NCI-H2227 (cell line): Measurements from ENCODE around the gene GNB2.
"Not testable (repeated sequence)": the region's sequence is repeated elsewhere in the genome, so short reads cannot be mapped to it uniquely, and the experiment has no call there.

Experiments
- DNase-seq: peaks from one replicate; lab custom pipeline; 2025; ENCODE audit not compliant: unreplicated experiment; lab: John Stamatoyannopoulos, UW

Gene GNB2

DNA sequence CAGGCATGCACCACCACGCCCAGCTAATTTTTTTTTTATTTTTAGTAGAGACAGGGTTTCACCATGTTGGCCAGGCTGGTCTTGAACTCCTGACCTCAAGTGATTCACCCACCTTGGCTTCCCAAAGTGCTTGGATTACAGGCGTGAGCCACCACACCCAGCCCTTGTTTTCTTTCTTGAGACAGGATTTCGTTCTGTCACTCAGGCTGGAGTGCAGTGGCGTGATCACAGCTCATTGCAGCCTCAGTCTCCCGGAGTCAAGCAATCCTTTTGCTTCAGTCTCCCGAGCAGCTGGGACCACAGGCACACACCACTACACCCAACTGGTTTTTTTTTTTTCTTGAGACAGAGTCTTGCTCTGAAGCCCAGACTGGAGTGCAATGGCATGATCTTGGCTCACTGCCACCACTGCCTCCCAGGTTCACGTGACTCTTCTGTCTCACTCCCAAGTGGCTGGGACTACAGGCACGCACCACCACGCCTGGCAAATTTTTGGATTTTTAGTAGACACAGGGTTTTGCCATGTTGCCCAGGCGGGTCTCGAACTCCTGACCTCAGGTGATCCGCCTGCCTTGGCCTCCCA, 11.3 kb upstream of the GNB2 start:
- DNase-seq, result not testable (repeated sequence)

DNA sequence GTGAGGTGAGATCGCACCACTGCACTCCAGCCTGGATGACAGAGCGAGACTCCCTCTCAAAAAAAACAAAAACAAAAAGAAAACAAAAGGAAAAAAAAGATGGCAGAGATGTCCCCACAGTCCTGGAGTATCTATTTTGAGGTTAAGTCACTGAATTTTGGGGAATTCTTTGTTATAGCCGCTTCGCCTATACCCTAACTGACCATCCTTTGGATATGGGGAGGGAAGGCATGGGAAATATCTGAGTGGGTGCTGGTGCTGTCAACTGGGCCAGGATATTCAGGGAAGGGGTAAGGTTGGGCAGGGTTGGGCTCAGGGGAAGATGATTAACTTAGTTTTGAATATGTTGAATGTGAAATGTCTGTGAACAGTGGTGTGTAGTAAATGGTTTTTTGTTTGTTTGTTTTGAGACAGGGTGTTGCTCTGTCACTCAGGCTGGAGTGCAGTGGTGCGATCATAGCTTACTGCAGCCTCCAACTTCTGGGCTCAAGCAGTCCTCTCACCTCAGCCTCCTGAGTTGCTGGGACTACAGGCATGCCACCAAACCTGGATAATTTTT, 8.3 kb upstream of the GNB2 start:
- no peak for DNase-seq

DNA sequence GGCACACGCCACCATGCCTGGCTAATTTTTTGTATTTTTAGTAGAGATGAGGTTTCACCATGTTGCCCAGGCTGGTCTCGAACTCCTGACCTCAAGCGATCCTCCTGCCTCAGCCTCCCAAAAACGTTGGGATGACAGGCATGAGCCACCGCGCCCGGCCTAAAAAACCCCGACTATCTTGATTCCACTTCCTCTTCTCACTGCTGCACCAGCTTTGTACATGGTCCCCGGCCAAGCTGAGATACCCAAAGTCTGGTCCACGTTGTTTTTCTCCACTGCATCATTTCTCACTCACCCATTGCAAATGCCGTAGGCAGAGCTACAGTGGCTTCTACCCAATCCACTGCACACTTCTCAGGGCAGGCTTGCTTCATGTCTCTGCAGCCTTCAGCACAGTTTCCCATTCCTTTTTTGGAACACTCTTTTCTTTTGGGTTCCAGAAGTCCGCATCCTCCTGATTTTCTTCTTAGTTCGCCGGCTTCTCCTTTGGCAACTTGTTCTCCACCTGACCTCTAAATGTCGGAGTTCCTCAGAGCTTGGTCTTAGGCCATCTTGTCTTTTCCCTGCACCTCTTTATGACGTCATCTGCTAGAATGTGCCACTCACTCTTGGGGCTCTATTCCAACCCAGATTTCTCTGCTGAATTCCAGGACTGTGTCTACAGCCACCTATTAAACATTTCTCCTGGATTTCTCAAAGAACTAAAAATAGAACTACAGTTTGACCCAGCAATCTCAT, 6.0 kb upstream of the GNB2 start:
- DNase-seq, result no peak

DNA sequence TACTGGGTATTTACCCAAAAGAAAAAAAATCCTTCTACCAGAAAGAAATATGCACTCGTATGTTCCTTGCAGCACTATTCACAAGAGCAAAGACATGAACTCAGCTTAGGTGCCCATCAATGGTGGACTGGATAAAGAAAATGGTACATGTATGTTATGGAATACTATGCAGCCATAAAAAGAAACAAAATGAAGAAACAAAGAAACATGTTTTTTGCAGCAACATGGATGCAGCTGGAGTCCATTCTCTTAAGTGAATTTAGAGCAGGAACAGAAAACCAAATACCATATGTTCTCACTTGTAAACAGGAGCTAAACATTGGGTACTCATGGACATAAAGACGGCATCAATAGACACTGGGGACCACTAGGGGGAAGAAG, 5.5 kb upstream of the GNB2 start:
- no peak for DNase-seq

DNA sequence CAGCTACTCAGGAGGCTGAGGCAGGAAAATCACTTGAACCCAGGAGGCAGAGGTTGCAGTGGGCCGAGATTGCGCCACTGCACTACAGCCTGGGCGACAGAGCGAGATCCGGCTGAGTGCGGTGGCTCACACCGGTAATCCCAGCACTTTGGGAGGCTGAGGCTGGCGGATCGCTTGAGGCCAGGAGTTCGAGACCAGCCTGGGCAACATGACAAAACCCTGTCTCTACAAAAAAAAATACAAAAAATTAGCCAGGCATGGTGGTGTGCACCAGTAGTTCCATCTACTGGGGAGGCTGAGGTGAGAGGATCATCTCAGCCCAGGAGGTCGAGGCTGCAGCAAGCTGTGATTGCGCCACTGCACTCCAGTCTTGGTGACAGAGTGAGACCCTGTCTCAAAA, 4.4 kb upstream of the GNB2 start:
- DNase-seq, result not testable (repeated sequence)

DNA sequence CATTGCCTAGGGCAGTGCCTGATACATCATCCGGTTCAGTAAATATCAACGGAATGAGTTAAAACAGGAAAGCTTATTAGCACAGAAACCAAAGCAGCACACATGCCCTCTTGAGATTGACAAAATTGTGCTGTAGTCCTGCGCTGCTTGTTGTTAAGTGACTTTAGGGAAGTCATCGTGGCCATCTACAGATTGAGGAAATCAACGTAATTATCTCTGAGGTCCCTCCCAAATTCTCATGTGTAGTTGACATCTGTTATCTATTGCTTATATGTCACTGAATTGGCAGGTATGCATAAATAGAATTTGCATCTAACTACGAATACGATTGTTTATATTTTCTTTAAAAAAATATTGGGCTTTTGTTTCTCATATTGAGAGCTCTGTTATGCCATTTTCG, 3.5 kb upstream of the GNB2 start:
- no peak for DNase-seq

DNA sequence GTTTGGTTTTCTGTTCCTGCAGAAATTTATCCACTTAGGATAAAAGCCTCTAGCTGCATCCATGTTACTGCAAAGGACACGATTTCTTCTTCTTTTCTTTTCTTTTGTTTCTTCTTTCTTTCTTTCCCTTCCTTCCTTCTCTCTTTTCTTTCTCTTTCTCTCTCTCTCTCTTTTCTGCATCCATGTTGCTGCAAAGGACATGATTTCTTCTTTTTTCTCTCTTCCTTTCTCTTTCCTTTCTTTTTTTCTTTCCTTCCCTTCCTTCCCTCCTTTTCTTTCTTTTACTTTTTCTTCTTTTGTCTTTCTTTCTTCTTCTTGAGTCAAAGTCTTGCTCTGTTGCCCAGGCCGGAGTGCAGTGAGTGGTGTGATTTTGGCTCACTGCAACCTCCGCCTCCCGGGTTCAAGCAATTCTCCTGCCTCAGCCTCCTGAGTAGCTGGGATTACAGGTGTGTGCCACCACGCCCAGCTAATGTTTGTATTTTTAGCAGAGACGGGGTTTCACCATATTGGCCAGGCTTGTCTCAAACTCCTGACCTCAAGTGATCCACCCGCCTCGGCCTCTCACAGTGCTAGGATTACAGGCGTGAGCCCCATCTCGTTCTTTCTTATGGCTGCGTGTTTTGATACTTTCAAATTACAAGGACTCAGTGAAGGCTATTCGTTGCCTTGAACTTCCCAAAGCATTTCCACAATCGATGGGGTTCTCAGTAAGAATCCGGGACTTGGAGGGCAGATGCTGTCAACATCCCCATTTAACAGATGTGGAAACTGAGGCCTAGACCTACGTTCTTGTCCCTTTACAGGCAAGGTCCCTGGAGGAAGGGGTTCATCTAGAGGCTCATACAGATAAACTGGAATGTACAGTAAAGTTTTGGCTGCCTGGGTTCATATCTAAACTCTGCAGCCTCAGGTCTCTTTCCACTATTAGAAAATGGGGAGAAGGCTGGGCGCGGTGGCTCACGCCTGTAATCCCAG, 1.9 kb upstream of the GNB2 start:
- no peak for DNase-seq

DNA sequence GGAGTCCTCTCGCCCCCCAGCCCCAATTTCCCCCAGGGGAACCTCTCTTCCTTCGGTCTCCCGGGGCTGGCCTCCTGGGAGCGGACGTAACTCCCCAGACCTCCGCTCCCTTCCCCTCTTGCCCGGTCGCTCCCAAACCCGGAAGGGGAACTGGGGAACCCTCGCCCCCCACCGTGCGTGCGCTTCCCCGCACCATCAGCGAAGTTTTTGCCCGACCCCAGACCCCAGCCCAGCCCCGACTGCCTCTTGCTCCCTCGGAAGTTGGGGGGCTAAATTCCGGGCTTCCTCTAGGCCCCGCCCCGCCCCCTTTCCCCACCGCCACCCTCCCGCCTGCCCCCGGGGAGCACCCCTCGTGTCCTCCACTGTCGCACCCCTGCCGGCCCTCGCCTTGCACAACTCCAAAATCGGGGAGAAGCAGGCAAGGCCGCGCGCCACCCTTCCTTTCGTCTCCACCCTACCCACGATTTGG, 436 bp downstream of the GNB2 start:
- no peak for DNase-seq

DNA sequence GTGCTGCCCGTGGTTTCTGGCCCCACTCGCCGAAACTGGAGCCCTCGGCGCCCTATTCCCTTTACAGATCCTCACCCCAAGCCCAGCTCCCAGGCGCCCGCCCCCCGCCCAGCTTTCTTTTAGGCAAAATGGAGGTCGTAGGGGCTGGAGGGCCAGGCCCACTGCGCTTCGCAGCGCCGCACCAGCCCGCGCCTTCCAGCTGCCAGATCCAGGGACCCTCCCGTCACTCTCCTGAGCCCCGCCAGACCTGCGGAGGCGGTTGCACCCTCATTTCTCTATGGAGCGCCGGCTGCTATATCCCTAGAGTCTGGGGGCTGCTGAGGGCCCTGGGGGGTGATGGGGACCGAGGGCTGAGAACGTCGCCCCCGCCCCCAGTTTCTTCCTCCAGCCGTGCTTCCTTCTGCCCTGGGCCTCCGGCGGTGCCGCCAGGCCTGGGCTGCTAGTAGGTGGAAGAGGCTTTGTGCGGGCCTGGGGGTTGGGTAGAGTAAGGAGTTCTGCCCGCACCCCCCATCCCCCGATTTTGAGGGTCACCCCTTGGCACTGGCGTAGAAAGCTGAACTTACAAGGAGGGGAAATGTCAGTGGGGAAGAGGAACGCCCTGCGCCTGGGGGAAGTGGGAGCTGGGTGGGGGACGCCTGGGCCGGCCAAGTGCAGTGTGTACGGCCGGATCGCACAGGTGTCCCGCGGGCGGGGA, 1.0 kb downstream of the GNB2 start:
- DNase-seq, result peak; percentile 64

DNA sequence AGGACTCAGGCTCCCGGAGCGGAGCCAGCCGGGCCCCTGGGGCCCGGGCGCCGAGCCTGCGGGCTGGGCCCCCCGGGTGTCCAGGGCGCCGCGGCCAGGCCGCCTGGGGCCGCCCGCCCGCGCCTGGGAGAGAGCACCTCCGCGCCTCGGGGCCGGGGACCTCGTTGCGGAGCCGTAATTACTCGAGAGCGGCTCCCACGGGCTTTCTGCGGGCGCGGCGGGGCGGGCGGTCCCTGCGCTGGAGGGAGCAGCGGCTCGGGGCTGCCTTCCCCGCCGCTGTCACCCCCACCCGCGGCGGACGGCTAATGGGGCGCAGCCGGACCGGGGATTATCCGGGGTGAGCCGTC, 1.5 kb downstream of the GNB2 start:
- no peak for DNase-seq

DNA sequence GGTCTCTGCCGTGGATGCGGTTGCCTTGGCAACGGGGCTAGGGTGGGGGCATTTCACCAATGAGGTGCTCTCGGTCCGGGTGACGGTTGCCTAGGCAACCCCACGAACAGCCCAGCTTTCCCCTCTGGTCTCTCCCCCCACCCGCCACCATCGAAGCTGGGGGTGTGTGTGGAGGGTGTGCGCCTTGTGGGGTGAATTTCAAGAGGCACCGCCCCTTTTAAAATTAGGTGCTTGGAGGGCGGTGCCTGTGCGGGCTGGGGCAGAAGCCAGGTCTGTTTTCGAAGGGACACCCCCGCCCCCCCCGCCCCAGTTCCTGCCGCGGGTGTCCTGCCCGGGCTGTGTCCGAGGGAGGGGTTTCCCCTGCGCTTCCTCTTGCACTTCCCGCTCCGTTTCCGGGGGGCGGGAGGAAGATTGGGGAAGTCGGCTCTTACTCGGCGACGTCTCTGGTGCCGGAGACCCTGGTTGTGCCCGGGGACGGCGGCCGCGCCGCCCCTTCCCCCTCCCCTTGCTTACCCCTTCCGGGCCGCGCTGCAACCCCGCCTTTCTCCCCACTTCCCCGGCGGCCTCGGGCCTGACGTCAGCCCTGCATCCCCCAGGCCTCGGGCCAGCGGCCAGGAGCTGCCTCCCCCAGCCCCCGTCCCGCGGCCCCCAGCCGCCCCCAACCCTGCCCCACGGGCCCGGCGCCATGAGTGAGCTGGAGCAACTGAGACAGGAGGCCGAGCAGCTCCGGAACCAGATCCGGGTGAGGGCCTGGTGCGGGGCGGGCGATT, 2.2 kb downstream of the GNB2 start:
- peak; percentile 99 for DNase-seq

DNA sequence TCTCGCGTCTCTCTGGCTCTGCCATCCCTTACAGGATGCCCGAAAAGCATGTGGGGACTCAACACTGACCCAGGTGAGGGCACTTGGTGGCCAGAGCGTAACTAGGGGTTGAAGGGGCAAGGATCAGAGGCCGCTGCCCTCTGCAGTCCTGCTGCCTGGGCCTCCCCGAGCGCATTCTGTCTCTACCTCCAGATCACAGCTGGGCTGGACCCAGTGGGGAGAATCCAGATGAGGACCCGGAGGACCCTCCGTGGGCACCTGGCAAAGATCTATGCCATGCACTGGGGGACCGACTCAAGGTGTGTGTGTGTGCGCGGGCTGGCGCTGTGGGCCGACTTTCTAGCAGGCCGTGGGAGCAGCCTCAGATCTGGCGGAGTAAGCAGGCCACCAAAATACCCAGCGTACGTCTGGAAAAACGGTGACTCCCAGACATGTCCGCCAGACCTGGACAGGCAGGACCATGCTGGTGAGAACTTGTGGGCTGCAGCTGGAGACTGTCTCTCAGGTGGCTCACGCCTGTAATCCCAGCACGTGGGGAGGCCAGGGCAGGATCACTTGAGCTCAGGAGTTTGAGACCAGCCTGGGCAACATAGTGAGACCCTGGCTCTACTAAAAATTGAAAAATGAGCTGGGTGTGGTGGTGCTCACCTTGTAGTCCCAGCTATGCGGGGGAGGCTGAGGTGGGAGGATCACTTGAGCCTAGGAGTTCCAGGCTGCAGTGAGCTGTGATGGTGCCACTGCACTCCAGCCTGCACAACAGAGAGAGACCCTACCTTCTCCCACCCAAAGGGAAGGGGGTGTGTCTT, 3.2 kb downstream of the GNB2 start:
- no peak for DNase-seq

DNA sequence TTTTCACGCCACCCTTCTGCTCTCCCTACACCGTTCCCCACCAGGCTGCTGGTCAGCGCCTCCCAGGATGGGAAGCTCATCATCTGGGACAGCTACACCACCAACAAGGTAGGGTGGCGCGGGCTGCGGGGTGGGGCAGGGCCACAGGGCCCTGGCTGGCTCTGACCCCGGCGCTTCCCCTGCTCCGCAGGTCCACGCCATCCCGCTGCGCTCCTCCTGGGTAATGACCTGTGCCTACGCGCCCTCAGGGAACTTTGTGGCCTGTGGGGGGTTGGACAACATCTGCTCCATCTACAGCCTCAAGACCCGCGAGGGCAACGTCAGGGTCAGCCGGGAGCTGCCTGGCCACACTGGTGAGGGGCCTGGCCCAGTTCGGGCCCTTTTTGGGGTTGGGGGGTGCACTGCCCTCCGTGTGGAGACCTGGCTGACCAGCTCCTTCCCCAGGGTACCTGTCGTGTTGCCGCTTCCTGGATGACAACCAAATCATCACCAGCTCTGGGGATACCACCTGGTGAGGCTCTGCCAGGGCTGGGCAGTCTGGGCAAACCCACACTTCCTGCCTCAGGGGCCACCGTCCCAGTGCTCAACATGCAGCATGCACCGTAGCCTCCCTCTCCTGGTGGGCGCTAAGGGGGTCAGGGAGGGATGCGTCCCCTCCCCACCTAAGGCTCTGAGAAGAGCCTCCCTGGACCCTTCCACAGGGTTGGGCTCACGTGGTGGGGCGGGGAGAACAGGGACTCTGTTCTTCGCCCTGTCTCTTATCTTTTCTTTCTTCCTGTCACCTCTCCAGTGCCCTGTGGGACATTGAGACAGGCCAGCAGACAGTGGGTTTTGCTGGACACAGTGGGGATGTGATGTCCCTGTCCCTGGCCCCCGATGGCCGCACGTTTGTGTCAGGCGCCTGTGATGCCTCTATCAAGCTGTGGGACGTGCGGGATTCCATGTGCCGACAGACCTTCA, 4.0 kb downstream of the GNB2 start:
- DNase-seq, result no peak

DNA sequence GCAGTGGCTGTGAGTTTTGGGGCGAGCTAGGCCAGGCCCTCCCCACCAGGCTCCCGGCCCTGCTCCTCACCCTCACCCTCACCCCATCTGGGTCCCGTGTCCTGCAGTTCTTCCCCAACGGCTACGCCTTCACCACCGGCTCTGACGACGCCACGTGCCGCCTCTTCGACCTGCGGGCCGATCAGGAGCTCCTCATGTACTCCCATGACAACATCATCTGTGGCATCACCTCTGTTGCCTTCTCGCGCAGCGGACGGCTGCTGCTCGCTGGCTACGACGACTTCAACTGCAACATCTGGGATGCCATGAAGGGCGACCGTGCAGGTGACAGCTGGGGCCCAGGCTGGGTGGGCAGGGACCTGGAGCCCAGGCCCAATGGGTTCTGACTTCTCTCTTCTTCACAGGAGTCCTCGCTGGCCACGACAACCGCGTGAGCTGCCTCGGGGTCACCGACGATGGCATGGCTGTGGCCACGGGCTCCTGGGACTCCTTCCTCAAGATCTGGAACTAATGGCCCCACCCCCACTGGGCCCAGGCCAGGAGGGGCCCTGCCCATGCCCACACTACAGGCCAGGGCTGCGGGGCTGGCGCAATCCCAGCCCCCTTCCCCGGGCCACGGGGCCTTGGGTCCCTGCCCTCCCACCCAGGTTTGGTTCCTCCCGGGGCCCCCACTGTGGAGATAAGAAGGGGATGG, 4.9 kb downstream of the GNB2 start:
- no peak for DNase-seq

DNA sequence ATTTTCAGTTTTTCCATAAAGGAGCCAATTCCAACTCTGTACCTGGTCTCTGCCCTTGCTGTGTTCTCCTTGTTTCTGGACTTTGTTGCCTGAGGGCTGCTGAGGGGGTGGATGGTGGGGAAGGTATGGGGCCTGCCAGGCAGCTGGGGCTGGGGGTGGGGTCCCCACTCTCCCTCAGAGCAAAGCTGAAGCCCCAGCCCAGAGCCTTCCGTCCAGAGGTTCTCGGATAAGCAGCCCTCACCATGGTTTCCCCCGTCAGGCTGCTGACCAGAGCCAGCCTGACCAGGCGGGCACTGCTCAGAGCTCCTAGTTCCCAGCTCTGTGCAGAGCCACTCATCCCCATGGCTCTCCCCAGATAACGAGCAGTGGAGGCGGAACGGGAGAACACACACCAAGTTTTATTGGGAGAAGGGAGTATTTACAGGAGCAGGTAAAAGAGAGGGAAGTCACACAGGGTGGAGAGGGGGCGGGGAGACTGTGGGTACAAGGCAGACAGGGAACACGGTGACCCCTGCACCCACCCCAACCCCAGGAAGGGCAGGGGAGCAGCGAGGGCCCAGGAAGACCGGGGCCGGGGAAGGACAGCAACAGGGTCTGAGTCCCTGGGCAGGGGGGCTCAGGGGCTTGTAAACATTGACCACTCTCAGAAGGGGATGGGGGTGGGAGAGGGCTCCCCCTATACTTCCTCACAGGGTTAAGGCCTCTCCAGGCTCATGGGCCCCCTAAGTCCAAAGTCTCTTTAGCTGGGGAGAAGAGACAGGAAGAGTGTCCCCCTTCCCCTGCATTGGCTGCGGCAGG, 5.8 kb downstream of the GNB2 start:
- DNase-seq, result peak; percentile 35

DNA sequence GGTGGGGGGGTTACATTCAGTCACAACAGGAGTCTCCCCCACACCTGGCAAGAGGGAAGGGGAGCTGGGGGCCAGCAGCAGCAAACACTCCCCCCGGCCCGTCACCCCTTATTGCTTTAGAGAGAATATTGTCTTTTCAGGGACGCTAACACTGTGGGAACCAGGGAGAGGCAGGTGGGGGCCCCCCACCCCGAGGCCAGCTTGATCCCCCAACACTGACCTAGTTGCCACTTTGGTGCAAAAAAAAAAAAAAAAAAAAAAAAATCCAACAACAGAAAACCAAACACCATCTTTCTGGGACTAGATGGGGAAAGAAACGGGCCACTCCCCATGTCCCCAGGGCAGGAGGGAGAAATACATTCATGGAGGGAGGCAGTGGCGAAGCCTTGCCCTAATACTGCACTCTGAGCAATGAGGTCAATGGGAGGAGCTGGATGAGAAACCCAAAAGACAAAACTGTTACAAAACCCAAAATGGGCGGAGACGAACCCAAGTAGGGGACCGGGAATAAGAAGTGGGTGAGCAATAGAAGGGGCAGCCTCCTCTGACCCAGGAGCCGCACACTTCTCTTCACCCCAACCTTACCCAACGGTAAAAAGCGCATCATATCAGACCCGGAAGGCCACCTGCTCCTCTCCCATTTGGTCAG, 6.5 kb downstream of the GNB2 start:
- no peak for DNase-seq
